Adipose tissue (tissue), 3 donors: ENCODE data around the gene ATP13A3. TPM values are rescaled to one million over a fixed set of nuclear protein-coding genes. Genes with fewer than 3 reads are reported as not detected.

ENCODE experiments used
- H3K27ac ChIP-seq: one replicate; pipeline ENCODE4 v1.5.1; 2013; ENCODE audit warnings: low read depth, low read length
- WGBS, 3 donors: extraction: QIAGEN DNeasy Blood & Tissue Kit; methylation state at CpG; one replicate each; pipeline ENCODE4 v1.1.7; 2013; 5-methylcytosine and 5-hydroxymethylcytosine counted together
- polyA plus RNA-seq, 3 donors: library from polyadenylated mRNA; stranded (reverse); fragments of 200-250 nt; gene quantifications; one replicate each; pipeline ENCODE4 v1.2.3, GENCODE V29; 2013
- donor health status: healthy with polysubstance abuse.
- donor health status: Bipolar disorder and iron deficiency.
- donor health status: healthy.

The ATP13A3 gene
- polyA plus RNA-seq, 3 donors = 10.5 to 63.9 (median 15.4) TPM

DNA sequence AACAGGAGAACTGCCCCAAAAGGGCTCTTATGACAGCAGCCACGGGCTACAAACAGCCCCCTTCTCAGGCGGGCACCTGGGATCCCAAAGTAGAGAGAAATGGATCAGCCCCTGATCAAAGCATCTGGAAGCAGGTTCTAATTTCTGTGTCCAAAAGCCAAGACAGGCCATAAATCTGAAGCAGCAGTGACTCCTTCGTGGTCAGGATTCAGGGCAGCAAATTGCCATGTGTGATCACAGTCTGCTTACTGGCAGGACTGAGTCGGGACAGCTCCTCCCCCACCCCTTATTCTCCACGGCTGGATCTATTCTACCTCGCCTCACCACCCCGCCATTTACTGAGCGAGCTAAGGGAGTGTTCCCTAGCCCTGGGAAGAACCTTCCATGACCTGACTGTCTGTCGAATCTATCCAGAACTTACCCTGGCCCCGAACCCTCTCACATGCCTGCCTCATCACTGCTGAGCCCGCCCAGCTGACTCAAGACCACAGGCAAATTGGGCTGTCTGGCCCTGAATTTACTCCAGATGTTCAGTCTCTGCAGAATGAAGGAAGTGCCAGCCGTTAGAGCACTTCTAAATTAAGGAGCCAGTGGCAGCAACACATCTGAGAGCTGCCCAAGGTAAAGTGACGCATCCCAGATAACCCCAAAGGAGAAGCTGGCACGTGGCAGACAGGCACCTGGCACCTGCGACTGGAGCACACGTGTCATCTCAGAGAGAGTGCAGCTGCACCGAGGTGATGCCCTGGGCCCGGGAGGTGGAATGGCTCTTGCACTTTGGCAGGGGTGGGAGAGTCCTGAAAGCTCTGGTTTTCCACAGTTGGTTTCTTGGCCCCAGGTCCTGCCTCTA lies 118.6 kb downstream of the ATP13A3 start:
- H3K27ac ChIP-seq = no peak overlapping the region
- WGBS, 3 donors = 54 to 74% (median 67%) methylated on average over 18 of the region's 18 CpGs

- no peak overlapping the region for H3K27ac ChIP-seq
Measured at GRCh38 chr3:194365978-194366490, 120.8 kb downstream of the ATP13A3 start.

DNA sequence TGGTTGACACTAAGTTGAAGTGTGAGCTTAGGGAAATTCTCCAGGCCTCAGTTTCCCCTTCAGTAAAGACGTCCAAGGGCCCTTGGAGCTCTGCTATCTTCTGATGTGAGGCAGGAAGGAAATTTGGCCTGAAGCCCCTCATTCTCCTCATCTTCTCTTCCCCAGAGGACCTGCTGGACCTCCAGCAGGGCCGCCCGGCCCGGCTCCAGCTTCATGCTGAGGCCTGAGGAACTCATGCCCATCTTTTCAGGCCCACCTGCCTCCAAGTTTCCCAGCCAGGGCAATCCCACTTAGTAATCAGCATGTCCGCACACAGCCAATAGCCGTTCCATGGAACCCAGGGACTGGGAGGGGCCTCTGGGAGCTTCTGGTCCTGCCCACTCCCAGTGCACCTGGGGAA lies 121.3 kb downstream of the ATP13A3 start:
- 76 to 87% (median 82%) methylated on average over 6 of the region's 6 CpGs for WGBS, 3 donors

More at GRCh38 chr3:194365978-194366490, 120.8 kb downstream of the ATP13A3 start:
- 82 to 83% (median 83%) methylated on average over 11 to 12 of the region's 12 CpGs for WGBS, 3 donors

GRCh38 chr3:194364652-194365434 lies 122.0 kb downstream of the ATP13A3 start:
- no peak overlapping the region for H3K27ac ChIP-seq
- 54 to 60% (median 60%) methylated on average over 20 of the region's 20 CpGs for WGBS, 3 donors

More for the DNA sequence above, 121.3 kb downstream of the ATP13A3 start:
- no peak overlapping the region for H3K27ac ChIP-seq

DNA sequence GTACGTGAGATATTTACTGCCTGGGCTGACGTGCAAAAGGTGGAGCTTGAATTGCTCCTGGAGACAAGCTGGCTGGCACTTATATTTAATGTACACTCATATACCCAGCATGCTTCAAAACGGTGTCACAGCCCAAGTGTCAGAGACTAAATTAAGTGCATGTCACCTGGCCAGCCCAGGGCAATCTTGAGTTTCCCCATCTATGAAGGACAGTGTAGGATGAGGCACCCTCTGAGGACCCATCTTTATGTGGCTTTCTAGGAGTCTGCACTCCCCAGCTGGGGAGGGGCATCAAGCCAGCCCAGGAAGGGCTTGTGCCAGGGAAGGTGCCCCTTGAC lies 122.5 kb downstream of the ATP13A3 start:
- no peak overlapping the region for H3K27ac ChIP-seq
- 68 to 79% (median 76%) methylated on average over 3 of the region's 3 CpGs for WGBS, 3 donors

- no peak overlapping the region for H3K27ac ChIP-seq
- 88 to 89% (median 88%) methylated on average over 18 of the region's 18 CpGs for WGBS, 3 donors
Measured at GRCh38 chr3:194360568-194360967, 126.2 kb downstream of the ATP13A3 start.

DNA sequence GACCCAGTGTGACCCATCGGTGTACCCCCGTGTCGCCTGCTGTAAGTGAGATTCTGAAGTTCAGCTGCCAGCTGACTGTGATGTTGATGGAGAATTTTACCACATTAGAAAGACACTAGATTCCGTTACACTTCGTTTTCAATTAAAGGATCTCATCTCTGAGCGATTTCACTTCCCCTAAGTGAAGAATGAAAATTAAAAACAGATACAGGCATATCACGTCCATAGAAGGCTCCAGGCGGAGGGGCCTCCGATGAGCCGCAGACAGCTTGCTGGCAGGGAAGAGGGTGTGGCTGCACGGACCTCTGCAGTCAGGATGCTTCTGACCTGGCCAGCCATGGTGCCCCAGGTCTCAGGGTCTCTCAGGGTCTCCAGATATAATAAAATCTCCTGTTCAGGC lies 129.1 kb downstream of the ATP13A3 start:
- 85 to 87% (median 86%) methylated on average over 11 of the region's 11 CpGs for WGBS, 3 donors
- no peak overlapping the region for H3K27ac ChIP-seq

DNA sequence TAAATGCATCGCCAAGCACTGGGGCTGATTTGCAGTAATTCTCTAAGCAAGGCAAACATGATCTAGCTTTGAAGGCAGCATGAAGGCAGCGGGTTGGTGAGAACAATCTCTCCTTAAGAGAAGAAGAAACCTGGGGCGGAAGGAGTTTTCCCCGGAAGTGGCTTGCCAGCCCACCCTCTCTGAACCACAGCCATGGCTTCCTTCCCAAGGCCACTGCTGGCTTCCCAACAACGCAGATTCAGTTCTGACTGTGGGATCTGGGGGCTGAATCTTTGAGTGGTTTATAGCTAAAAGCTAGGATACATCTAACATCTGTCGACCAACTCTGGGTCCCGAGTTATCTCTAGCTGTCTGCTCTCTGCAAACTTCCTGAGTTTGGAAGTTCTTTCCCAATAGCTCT lies 131.4 kb downstream of the ATP13A3 start:
- no peak overlapping the region for H3K27ac ChIP-seq
- 68 to 72% (median 71%) methylated on average over 7 of the region's 7 CpGs for WGBS, 3 donors

DNA sequence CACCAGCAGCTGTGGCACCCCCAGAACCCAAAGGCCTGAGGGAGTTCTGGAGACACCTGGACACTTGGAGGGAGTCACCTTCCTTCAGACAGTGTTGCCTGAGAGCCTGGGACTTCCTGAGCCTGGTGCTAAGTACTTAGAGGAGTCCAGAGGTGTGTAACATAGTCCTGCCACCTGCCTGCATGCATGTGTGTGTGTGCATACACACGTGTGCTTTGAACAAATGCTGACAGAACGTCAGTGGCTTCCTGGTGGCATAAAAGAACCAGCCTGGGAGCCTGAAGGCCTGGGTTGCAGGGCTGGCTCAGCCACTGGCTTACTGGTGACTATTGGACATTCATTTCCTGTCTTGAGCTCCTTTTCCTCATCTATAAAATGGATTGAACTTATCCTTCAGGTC lies 132.5 kb downstream of the ATP13A3 start:
- no peak overlapping the region for H3K27ac ChIP-seq
- WGBS, 3 donors = 67 to 89% (median 81%) methylated on average over 2 of the region's 2 CpGs

Other genes starting within 250 kb of the ATP13A3 start
- under 1 TPM; 0.22 to 0.58 (median 0.27) TPM for gene CPN2, start 135.7 kb downstream of the ATP13A3 start, polyA plus RNA-seq
- under 1 TPM; 0.01 to 0.45 (median 0.40) TPM for gene LRRC15, start 117.3 kb downstream of the ATP13A3 start, polyA plus RNA-seq
- gene GP5, start 87.7 kb downstream of the ATP13A3 start, polyA plus RNA-seq = under 1 TPM in 2 of 3 donors, not detected in 1; 0.05 to 0.09 TPM
- 10 to 100 TPM in 1 of 3 donors, 1 to 10 TPM in 2; 2.3 to 18.2 (median 9.1) TPM for gene TMEM44, start 146.4 kb upstream of the ATP13A3 start, polyA plus RNA-seq
- gene LSG1, start 185.2 kb upstream of the ATP13A3 start, polyA plus RNA-seq = 10 to 100 TPM in 2 of 3 donors, 1 to 10 TPM in 1; 9.2 to 31.1 (median 10.9) TPM
- 10 to 100 TPM in 2 of 3 donors, 1 to 10 TPM in 1; 3.9 to 34.5 (median 21.4) TPM for gene FAM43A, start 198.9 kb upstream of the ATP13A3 start, polyA plus RNA-seq